Astrocyte of the cerebellum (primary cell): ENCODE results near the gene CC2D1B.
"Not testable (repeated sequence)": the region's sequence is repeated elsewhere in the genome, so short reads cannot be mapped to it uniquely, and the experiment has no call there.

ENCODE experiments used
- DNase-seq: peaks from one replicate; pipeline ENCODE4 v3.0.0-alpha.2; 2011; ENCODE audit warnings: low read depth
- H3K4me3 ChIP-seq: 2 replicates; pipeline ENCODE4 v1.5.1; 2011; ENCODE audit warnings: mild to moderate bottlenecking, low read depth, low read length, moderate library complexity
- CTCF ChIP-seq: IDR thresholded peaks from 2 replicates; pipeline ENCODE4 v1.5.1; 2012; ENCODE audit warnings: low read length, low read depth, moderate library complexity, mild to moderate bottlenecking; ENCODE audit errors: missing control alignments
- in situ Hi-C: cut with HindIII; loops from 2 replicates; pipeline ENCODE4 v1.10.0; 2017; ENCODE audit warnings: low sequenced_read_pairs

Gene CC2D1B

GRCh38 chr1:52402860-52403240, 36.8 kb upstream of the CC2D1B start:
- no peak overlapping the region for H3K4me3 ChIP-seq
- no peak for TF ChIP-seq CTCF
- in situ Hi-C loops, result no loop called here
- no peak for DNase-seq

GRCh38 chr1:52400131-52400530, 34.1 kb upstream of the CC2D1B start:
- no peak for DNase-seq
- H3K4me3 ChIP-seq, result no peak overlapping the region
- TF ChIP-seq CTCF, result no peak
- in situ Hi-C loops, result no loop called here

- no peak for TF ChIP-seq CTCF
- no peak overlapping the region for H3K4me3 ChIP-seq
- in situ Hi-C loops, result no loop called here
- no peak for DNase-seq
Measured at GRCh38 chr1:52399629-52400028, 33.6 kb upstream of the CC2D1B start.

GRCh38 chr1:52393174-52393573, 27.2 kb upstream of the CC2D1B start:
- DNase-seq, result no peak
- in situ Hi-C loops, result no loop called here
- TF ChIP-seq CTCF, result no peak
- H3K4me3 ChIP-seq, result no peak overlapping the region

DNA sequence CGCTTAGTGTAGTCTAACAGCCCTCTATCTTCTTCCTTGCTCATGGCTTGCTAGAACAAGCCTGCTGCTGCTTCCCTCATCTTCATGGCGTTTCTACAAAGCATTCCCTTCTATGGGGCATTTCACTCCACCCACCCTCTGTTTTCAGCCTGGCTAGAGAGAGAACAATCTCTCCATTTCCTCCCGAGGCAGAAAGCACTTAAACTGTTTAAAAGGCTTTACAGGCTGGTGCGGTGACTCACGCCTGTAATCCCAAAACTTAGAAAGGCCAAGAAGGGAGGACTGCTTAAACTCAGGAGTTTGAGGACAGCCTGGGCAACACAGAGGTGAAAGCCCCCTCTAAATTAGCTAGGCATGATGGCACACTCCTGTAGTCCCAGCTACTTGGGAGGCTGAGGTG, 20.5 kb upstream of the CC2D1B start:
- H3K4me3 ChIP-seq, result no peak overlapping the region
- DNase-seq, result no peak
- TF ChIP-seq CTCF, result no peak
- in situ Hi-C loops, result no loop called here

- no peak for DNase-seq
- TF ChIP-seq CTCF, result no peak
- in situ Hi-C loops, result no loop called here
- H3K4me3 ChIP-seq, result no peak overlapping the region
Measured at GRCh38 chr1:52385376-52385775, 19.4 kb upstream of the CC2D1B start.

DNA sequence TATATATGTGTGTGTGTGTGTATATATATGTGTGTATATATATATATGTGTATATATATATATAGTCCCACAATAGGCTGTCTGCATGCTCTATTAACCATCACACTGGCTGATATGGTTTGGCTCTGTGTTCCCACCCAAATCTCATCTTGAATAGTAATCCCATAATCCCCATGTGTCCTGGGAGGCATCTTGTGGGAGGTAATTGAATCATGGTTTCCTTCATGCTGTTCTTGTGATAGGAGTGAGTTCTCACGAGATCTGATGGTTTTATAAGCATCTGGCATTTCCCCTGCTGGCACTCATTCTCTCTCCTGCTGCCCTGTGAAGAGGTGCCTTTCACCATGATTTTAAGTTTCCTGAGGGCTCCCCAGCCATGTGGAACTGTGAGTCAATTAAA, 3.8 kb upstream of the CC2D1B start:
- in situ Hi-C loops, DNase-seq, H3K4me3 ChIP-seq: not testable (repeated sequence)
